Regular cardiac myocyte (primary cell): ENCODE measurements around the gene SLC25A30. TPM values are rescaled to one million over a fixed set of nuclear protein-coding genes. Genes with fewer than 3 reads are reported as not detected.

ENCODE experiments used
- total RNA-seq: library from RNA; depleted of rRNA; stranded (reverse); fragments of >200 nt; gene quantifications from 2 replicates; pipeline ENCODE4 v1.2.3, GENCODE V29; 2014

Gene SLC25A30
- 14.6 and 24.0 TPM in 2 replicates for total RNA-seq

DNA sequence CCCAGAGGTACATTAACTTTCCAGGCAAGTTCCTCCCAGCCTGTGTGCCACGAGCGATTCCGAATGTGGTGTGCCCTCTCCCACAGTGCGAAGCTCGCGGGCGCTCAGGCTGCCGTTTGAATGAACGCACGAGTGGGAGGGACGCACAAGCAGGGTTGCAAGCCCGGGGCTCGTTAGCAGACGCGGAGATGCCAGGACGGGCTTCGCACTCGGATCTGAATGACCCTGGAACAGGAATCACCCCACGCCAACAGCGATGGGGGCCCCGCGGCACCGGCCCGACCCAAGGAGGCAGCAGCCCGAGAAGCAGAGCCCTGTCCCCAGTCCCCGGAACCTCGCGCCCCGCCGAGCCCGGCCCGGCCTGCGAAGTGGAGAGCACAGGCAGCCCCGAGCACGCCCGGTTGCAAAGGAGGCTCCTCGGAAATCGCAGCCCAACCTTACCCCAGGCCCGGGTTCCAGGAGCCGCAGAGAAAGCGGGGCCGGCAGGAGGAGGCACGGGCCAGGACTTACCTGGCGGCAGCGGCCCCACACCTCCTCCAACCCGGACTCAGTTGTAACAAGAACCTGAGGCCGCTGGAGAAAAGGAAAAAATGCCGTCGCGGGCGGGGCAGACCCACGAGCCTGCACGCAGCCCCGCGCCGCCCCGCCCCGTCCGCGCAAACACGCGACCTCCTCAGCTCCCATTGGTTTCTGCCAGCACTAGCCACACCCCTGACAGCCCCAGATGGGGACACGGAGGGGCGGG, at the start of gene SLC25A30:
TSS of gene SLC25A30 (minus strand) at position 584 of the 745 bp plus-strand sequence. CDS start 6,948 bp downstream, outside the sequence.

DNA sequence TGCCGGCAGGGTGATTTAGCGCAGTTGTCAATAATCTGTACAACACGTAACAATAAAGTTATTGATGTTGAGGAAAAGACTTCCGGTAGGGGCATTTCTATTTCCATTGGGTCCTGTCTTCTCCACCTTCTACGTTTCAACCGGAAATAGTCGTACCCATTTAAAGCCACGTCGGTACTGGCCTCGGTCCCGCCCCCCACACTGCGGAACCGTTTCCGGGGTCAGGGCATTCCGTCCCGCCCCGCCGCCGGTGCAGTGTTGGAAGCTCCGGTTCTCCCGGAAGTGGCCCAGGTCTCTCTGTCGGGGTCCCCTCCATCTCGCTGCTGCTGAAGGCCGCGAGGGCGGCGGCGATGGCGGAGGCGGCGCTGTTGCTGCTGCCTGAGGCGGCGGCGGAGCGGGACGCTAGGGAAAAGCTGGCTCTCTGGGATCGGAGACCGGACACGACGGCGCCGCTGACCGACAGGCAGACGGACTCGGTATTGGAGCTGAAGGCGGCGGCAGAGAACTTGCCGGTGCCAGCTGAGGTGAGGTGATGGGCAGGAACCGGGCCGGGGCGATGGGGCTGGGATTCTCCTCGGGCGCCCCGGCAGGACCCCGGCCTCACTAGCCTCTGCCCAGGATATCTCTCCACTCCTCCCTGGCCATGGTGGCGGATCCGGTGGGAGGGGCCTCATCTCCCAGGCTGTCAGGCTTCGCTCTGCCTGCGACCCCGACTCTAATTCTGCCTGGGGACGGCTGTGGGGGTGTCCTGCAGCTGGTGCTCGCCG, 46.7 kb upstream of the SLC25A30 start, which contains the start of gene COG3:
TSS of gene COG3 (plus strand) at position 253 of the 767 bp plus-strand sequence. CDS start at position 351, 98 bp downstream.

Other genes with a start within 250 kb of the SLC25A30 start
- gene KCTD4, start 217.3 kb downstream of the SLC25A30 start, total RNA-seq = 0.28 and 0.38 TPM in 2 replicates
- 1,580 and 3,445 TPM in 2 replicates for gene TPT1, start 77.2 kb downstream of the SLC25A30 start, total RNA-seq
- gene COG3, start 46.6 kb upstream of the SLC25A30 start, total RNA-seq = 29.5 and 42.0 TPM in 2 replicates
- not detected in 2 replicates for gene ERICH6B, start 197.4 kb upstream of the SLC25A30 start, total RNA-seq